Astrocyte (in vitro differentiated cells and primary cell): Measurements from ENCODE around the gene SMPDL3A. TPM values are rescaled to one million over a fixed set of nuclear protein-coding genes. Genes with fewer than 3 reads are reported as not detected.

Source experiments
- DNase-seq: peaks from one replicate; pipeline ENCODE4 v3.0.0-alpha.2; 2010; ENCODE audit warnings: low read depth
- FAIRE-seq: peaks from 2 replicates; lab custom pipeline; 2011; peaks lifted over from hg19 to GRCh38; lab: Jason Lieb, UNC
- H2AFZ ChIP-seq: 2 replicates; pipeline ENCODE4 v1.6.0; 2012; ENCODE audit warnings: low read depth, low read length, inconsistent platforms
- H3K27ac ChIP-seq: 2 replicates; pipeline ENCODE4 v1.5.1; 2011; ENCODE audit warnings: low read depth, low read length, inconsistent platforms
- H3K27me3 ChIP-seq: 2 replicates; pipeline ENCODE4 v1.6.0; 2011; ENCODE audit warnings: low read length, inconsistent platforms; ENCODE audit not compliant: insufficient read depth
- H3K36me3 ChIP-seq: 2 replicates; pipeline ENCODE4 v1.5.1; 2011; ENCODE audit warnings: low read length, inconsistent platforms; ENCODE audit not compliant: insufficient read depth
- H3K4me1 ChIP-seq: 2 replicates; pipeline ENCODE4 v1.5.1; 2011; ENCODE audit warnings: low read length, inconsistent platforms; ENCODE audit not compliant: insufficient read depth
- H3K4me2 ChIP-seq: 2 replicates; pipeline ENCODE4 v1.6.0; 2012; ENCODE audit warnings: low read length, inconsistent platforms
- H3K4me3 ChIP-seq: 2 replicates; pipeline ENCODE4 v1.5.1; 2011; ENCODE audit warnings: low read depth, mild to moderate bottlenecking, low read length, inconsistent platforms; ENCODE audit not compliant: insufficient read depth
- H3K79me2 ChIP-seq: 2 replicates; pipeline ENCODE4 v1.6.0; 2012; ENCODE audit warnings: mild to moderate bottlenecking, low read length, inconsistent platforms; ENCODE audit not compliant: insufficient read depth
- H3K9ac ChIP-seq: 2 replicates; pipeline ENCODE4 v1.6.0; 2012; ENCODE audit warnings: mild to moderate bottlenecking, low read length, inconsistent platforms
- H3K9me3 ChIP-seq: 2 replicates; pipeline ENCODE4 v1.5.1; 2012; ENCODE audit warnings: low read depth, mild to moderate bottlenecking, low read length, inconsistent platforms; ENCODE audit not compliant: insufficient read depth
- H4K20me1 ChIP-seq: 2 replicates; pipeline ENCODE4 v1.6.0; 2012; ENCODE audit warnings: low read length, inconsistent platforms; ENCODE audit not compliant: insufficient read depth
- H3K27ac Mint-ChIP-seq: one replicate; pipeline ENCODE4 v1.8.0; 2021; ENCODE audit warnings: mild to moderate bottlenecking, mixed read lengths; ENCODE audit not compliant: unreplicated experiment
- H3K27me3 Mint-ChIP-seq: one replicate; pipeline ENCODE4 v1.8.0; 2021; ENCODE audit warnings: low read depth, mixed read lengths; ENCODE audit not compliant: unreplicated experiment
- H3K36me3 Mint-ChIP-seq: one replicate; pipeline ENCODE4 v1.8.0; 2021; ENCODE audit warnings: low read depth, mixed read lengths; ENCODE audit not compliant: unreplicated experiment
- H3K4me1 Mint-ChIP-seq: one replicate; pipeline ENCODE4 v1.8.0; 2021; ENCODE audit warnings: low read depth, mixed read lengths; ENCODE audit not compliant: unreplicated experiment
- H3K4me3 Mint-ChIP-seq: one replicate; pipeline ENCODE4 v1.8.0; 2021; ENCODE audit warnings: mild to moderate bottlenecking, moderate library complexity, mixed read lengths; ENCODE audit not compliant: unreplicated experiment
- H3K9me3 Mint-ChIP-seq: one replicate; pipeline ENCODE4 v1.8.0; 2021; ENCODE audit warnings: mild to moderate bottlenecking, mixed read lengths; ENCODE audit not compliant: unreplicated experiment
- CTCF ChIP-seq: IDR thresholded peaks from 2 replicates; pipeline ENCODE4 v1.5.1; 2011; ENCODE audit warnings: low read depth, mild to moderate bottlenecking, inconsistent platforms, low read length, moderate library complexity; ENCODE audit not compliant: insufficient read depth
- EZH2 ChIP-seq: IDR thresholded peaks from 2 replicates; pipeline ENCODE4 v1.6.1; 2012; ENCODE audit warnings: mild to moderate bottlenecking, low read length, inconsistent platforms; ENCODE audit not compliant: insufficient read depth
- total RNA-seq: library from RNA; stranded (reverse); gene quantifications from 2 replicates; pipeline ENCODE4 v1.2.1, GENCODE V29; 2021

The SMPDL3A gene
- total RNA-seq, 1 donor from 2014 or later = 7.3 TPM

DNA sequence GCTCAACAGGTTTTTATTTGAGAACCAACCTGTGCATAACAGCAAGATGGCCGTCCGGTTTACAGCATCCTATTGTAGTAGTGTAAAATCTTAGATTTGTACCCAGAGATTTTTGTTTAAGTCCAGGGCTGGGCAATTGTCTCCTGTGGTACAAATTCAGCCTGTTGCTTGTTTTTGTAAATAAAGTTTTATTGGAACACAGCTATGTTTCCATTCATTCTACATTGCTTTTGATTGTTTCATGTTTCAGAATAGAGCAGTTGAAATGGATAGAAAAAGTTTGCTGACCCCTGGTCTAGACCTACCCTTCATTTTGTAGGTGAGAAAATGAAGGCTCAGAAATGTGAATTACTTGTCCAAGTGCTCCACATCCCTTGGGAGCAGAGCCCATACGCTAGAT is 8.5 kb downstream of the SMPDL3A start:
- Histone ChIP-seq H3K4me1 (peaks cover 26% of the 10 kb centered on the region), H3K27ac (peak overlapping the region; percentile 4), H3K4me2 (peak overlapping the region; percentile 71), H3K27me3 (no peaks in the 10 kb centered on the region), H2AFZ (no peak overlapping the region), H3K79me2 (no peaks in the 10 kb centered on the region), H3K9me3 (no peaks in the 10 kb centered on the region), H3K36me3 (no peaks in the 10 kb centered on the region), H3K9ac (no peak overlapping the region), H3K4me3 (no peak overlapping the region), H4K20me1 (no peaks in the 10 kb centered on the region)
- Mint-ChIP-seq H3K27me3 (no peaks in the 10 kb centered on the region), H3K4me1 (peaks cover 15% of the 10 kb centered on the region), H3K4me3 (no peak overlapping the region), H3K36me3 (peaks cover 2% of the 10 kb centered on the region), H3K9me3 (no peaks in the 10 kb centered on the region), H3K27ac (no peak overlapping the region)
- no peak for DNase-seq
- FAIRE-seq = no peak
- no peak for TF ChIP-seq CTCF
- TF ChIP-seq EZH2 = no peak

DNA sequence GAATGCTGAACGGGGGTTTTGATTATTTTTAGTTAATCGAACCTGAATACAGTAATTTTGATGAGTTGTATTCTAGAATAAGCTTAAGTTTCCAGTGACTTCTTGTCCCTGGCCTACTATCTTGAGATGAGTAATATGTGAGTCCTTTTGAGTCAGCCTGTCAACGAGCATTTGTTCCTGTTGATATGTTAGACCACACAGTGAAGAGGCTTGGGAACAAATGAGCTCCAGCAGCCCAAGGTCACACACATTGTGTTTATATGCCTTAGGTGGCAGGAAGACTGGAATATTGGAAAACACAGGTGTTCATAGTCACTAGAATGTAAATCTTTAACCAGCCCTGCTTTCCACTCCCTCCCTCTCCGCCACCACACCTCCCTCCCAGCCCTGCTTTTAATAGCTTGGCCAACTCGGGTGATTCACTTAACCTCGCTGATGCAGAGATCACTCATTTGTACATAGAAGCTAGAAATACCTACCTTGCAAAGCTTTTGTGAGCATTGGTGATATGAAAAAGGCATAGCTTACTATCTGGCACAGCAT is 9.1 kb downstream of the SMPDL3A start:
- no peaks in the 10 kb centered on the region for H4K20me1 ChIP-seq
- no peak overlapping the region for H3K4me3 Mint-ChIP-seq
- H3K27me3 Mint-ChIP-seq = no peaks in the 10 kb centered on the region
- TF ChIP-seq CTCF = no peak
- no peak for TF ChIP-seq EZH2
- peaks cover 2% of the 10 kb centered on the region for H3K36me3 Mint-ChIP-seq
- no peak overlapping the region for H3K4me3 ChIP-seq
- FAIRE-seq (no peak), DNase-seq (peak; percentile 82)
- peaks cover 15% of the 10 kb centered on the region for H3K4me1 Mint-ChIP-seq
- no peaks in the 10 kb centered on the region for H3K36me3 ChIP-seq
- no peak overlapping the region for H3K27ac Mint-ChIP-seq
- H3K9me3 Mint-ChIP-seq = no peaks in the 10 kb centered on the region
- no peak overlapping the region for H2AFZ ChIP-seq
- no peaks in the 10 kb centered on the region for H3K9me3 ChIP-seq
- peak overlapping the region; percentile 60 for H3K27ac ChIP-seq
- H3K4me1 ChIP-seq = peaks cover 26% of the 10 kb centered on the region
- H3K79me2 ChIP-seq = no peaks in the 10 kb centered on the region
- H3K4me2 ChIP-seq = peak overlapping the region; percentile 71
- H3K9ac ChIP-seq = peak overlapping the region; percentile 1
- H3K27me3 ChIP-seq = no peaks in the 10 kb centered on the region

GRCh38 chr6:122799140-122799745 is 10.2 kb downstream of the SMPDL3A start:
- Mint-ChIP-seq H3K27ac (no peak overlapping the region), H3K4me3 (no peak overlapping the region), H3K36me3 (peaks cover 2% of the 10 kb centered on the region), H3K9me3 (no peaks in the 10 kb centered on the region), H3K27me3 (no peaks in the 10 kb centered on the region), H3K4me1 (peaks cover 15% of the 10 kb centered on the region)
- H4K20me1 ChIP-seq = no peaks in the 10 kb centered on the region
- no peaks in the 10 kb centered on the region for H3K27me3 ChIP-seq
- no peak overlapping the region for H3K4me3 ChIP-seq
- peak overlapping the region; percentile 71 for H3K4me2 ChIP-seq
- no peak for DNase-seq
- H3K79me2 ChIP-seq = no peaks in the 10 kb centered on the region
- H3K27ac ChIP-seq = no peak overlapping the region
- no peak overlapping the region for H3K9ac ChIP-seq
- no peaks in the 10 kb centered on the region for H3K36me3 ChIP-seq
- peak; percentile 20 for FAIRE-seq
- no peaks in the 10 kb centered on the region for H3K9me3 ChIP-seq
- TF ChIP-seq CTCF (no peak), EZH2 (no peak)
- no peak overlapping the region for H2AFZ ChIP-seq
- peaks cover 26% of the 10 kb centered on the region for H3K4me1 ChIP-seq
